ENCODE measurements around the gene ANKRD17. TPM values are rescaled to one million over a fixed set of nuclear protein-coding genes. Genes with fewer than 3 reads are reported as not detected.
"Not testable (repeated sequence)": the region's sequence is repeated elsewhere in the genome, so short reads cannot be mapped to it uniquely, and the experiment has no call there.

ANKRD17 gene
- total RNA-seq, 2 donors from 2014 or later, result 63.3 to 65.0 TPM

- Histone ChIP-seq H3K27me3 (replicated peaks; ENCODE audit: insufficient read depth) (no peaks in the 10 kb centered on the region), H3K36me3 (no peaks in the 10 kb centered on the region), H3K9me3 (no peaks in the 10 kb centered on the region), H3K27ac (no peak overlapping the region), H3K4me3 (no peak overlapping the region), H3K4me1 (replicated peaks) (no peaks in the 10 kb centered on the region)
- DNase-seq (ENCODE audit: low spot score), result no peak
- TF ChIP-seq CTCF (IDR thresholded peaks at IDR 0.05) (no peak), POLR2AphosphoS5 (IDR thresholded peaks at IDR 0.05) (no peak), POLR2A (IDR thresholded peaks at IDR 0.05) (no peak)
- 91% methylated on average over 3 of the region's 3 CpGs for WGBS
- intact Hi-C loops (cut with DNase I), result no loop called here
Observed at GRCh38 chr4:73206236-73206635, 52.4 kb downstream of the ANKRD17 start.

DNA sequence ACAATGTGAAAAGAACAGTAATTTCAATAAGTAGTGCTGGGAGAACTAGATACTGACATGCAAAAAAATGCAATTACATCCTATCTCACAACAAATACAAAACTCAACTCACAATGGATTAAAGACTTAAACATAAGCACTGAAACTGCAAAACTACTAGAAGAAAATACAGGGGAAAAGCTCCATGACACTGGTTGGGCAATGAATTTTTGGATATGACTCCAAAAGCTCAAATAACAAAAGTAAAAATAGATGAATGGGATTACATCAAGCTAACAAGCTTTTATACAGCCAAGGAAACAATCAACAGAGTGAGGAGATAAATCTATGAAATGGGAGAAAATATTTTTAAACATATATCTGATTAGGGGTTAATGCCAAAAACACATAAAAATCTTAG is 53.1 kb downstream of the ANKRD17 start:
- no peak overlapping the region for H3K27ac ChIP-seq
- H3K4me1 ChIP-seq (replicated peaks), result no peaks in the 10 kb centered on the region
- no peaks in the 10 kb centered on the region for H3K36me3 ChIP-seq
- DNase-seq (ENCODE audit: low spot score), result no peak
- H3K9me3 ChIP-seq, result no peaks in the 10 kb centered on the region
- no peak overlapping the region for H3K4me3 ChIP-seq
- intact Hi-C loops (cut with DNase I), result no loop called here
- no peaks in the 10 kb centered on the region for H3K27me3 ChIP-seq (replicated peaks; ENCODE audit: insufficient read depth)
- no peak for TF ChIP-seq POLR2A (IDR thresholded peaks at IDR 0.05)
- no peak for TF ChIP-seq POLR2AphosphoS5 (IDR thresholded peaks at IDR 0.05)
- TF ChIP-seq CTCF (IDR thresholded peaks at IDR 0.05), result no peak

GRCh38 chr4:73203976-73204375 is 54.6 kb downstream of the ANKRD17 start:
- intact Hi-C loops (cut with DNase I); H3K9me3 ChIP-seq; H3K27me3 ChIP-seq (replicated peaks; ENCODE audit: insufficient read depth); H3K4me3 ChIP-seq; H3K4me1 ChIP-seq (replicated peaks); DNase-seq (ENCODE audit: low spot score); H3K36me3 ChIP-seq; H3K27ac ChIP-seq: not testable (repeated sequence)
- 96% methylated on average over 18 of the region's 18 CpGs for WGBS

GRCh38 chr4:73197220-73197619 is 61.4 kb downstream of the ANKRD17 start:
- Histone ChIP-seq H3K4me1 (replicated peaks) (no peaks in the 10 kb centered on the region), H3K36me3 (no peaks in the 10 kb centered on the region), H3K4me3 (no peak overlapping the region), H3K9me3 (no peaks in the 10 kb centered on the region), H3K27ac (no peak overlapping the region), H3K27me3 (replicated peaks; ENCODE audit: insufficient read depth) (no peaks in the 10 kb centered on the region)
- intact Hi-C loops (cut with DNase I), result no loop called here
- no peak for DNase-seq (ENCODE audit: low spot score)
- WGBS, result 97% methylated on average over 1 of the region's 1 CpG
- TF ChIP-seq POLR2AphosphoS5 (IDR thresholded peaks at IDR 0.05) (no peak), POLR2A (IDR thresholded peaks at IDR 0.05) (no peak), CTCF (IDR thresholded peaks at IDR 0.05) (no peak)

GRCh38 chr4:73194064-73194463 is 64.5 kb downstream of the ANKRD17 start:
- no peak overlapping the region for H3K4me3 ChIP-seq
- H3K27ac ChIP-seq, result no peak overlapping the region
- no peaks in the 10 kb centered on the region for H3K36me3 ChIP-seq
- TF ChIP-seq CTCF (IDR thresholded peaks at IDR 0.05), result no peak
- H3K27me3 ChIP-seq (replicated peaks; ENCODE audit: insufficient read depth), result no peaks in the 10 kb centered on the region
- DNase-seq (ENCODE audit: low spot score), result no peak
- 87% methylated on average over 2 of the region's 2 CpGs for WGBS
- H3K4me1 ChIP-seq (replicated peaks), result no peaks in the 10 kb centered on the region
- H3K9me3 ChIP-seq, result no peaks in the 10 kb centered on the region
- intact Hi-C loops (cut with DNase I), result no loop called here

Measured in prostate gland (tissue), 2 donors.